ENCODE data around the gene TTC12.

The TTC12 gene

DNA sequence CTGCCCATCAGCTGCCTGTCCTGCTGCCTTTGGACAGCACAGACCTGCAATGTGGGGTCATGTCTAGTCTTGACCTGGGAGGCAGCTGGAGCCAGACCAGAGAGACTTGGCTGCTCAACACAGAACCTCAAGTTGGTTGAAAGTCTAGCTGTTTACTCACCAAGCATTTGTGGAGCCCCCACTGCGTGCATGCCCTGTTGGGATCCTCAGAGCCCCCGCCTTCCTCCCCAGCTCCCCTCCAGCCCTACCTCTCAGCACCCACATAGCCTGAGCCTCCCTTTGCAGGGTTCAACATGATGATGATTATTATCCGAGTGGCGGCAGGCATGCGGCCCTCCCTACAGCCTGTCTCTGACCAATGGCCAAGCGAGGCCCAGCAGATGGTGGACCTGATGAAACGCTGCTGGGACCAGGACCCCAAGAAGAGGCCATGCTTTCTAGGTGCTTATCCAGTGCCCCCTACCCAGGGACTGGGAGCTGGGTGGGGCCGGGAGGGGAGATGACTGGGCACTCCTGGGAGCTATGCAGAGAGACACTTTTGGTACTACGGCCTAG lies 81.5 kb downstream of the TTC12 start:
- H3K36me3 ChIP-seq (ENCODE audit: insufficient read depth, low read length): no peaks in the 10 kb centered on the region
- no peak overlapping the region for H3K4me2 ChIP-seq (ENCODE audit: low read length)
- peaks cover 27% of the 10 kb centered on the region for H3K27me3 ChIP-seq (ENCODE audit: control insufficient read depth, insufficient read depth, low read length)
- no peaks in the 10 kb centered on the region for H3K4me1 ChIP-seq (ENCODE audit: control insufficient read depth, insufficient read depth, low read length)
- no peaks in the 10 kb centered on the region for H3K9me3 ChIP-seq (replicated peaks; ENCODE audit: low read length)
- no peak overlapping the region for H3K9ac ChIP-seq (ENCODE audit: low read depth, low read length)
- no peak overlapping the region for H3K4me3 ChIP-seq (ENCODE audit: low read length)

GRCh38 chr11:113396690-113397089 lies 82.3 kb downstream of the TTC12 start:
- no peak overlapping the region for H3K9ac ChIP-seq (ENCODE audit: low read depth, low read length)
- no peak overlapping the region for H3K4me2 ChIP-seq (ENCODE audit: low read length)
- H3K4me3 ChIP-seq (ENCODE audit: low read length): no peak overlapping the region
- peaks cover 20% of the 10 kb centered on the region for H3K27me3 ChIP-seq (ENCODE audit: control insufficient read depth, insufficient read depth, low read length)
- no peaks in the 10 kb centered on the region for H3K36me3 ChIP-seq (ENCODE audit: insufficient read depth, low read length)
- no peaks in the 10 kb centered on the region for H3K4me1 ChIP-seq (ENCODE audit: control insufficient read depth, insufficient read depth, low read length)
- no peaks in the 10 kb centered on the region for H3K9me3 ChIP-seq (replicated peaks; ENCODE audit: low read length)

- peaks cover 3% of the 10 kb centered on the region for H3K4me1 ChIP-seq (ENCODE audit: control insufficient read depth, insufficient read depth, low read length)
- no peak overlapping the region for H3K4me3 ChIP-seq (ENCODE audit: low read length)
- peaks cover 14% of the 10 kb centered on the region for H3K27me3 ChIP-seq (ENCODE audit: control insufficient read depth, insufficient read depth, low read length)
- H3K9ac ChIP-seq (ENCODE audit: low read depth, low read length): no peak overlapping the region
- no peak overlapping the region for H3K4me2 ChIP-seq (ENCODE audit: low read length)
- H3K9me3 ChIP-seq (replicated peaks; ENCODE audit: low read length): no peaks in the 10 kb centered on the region
- H3K36me3 ChIP-seq (ENCODE audit: insufficient read depth, low read length): no peaks in the 10 kb centered on the region
Observed at GRCh38 chr11:113397212-113397611, 82.8 kb downstream of the TTC12 start.

DNA sequence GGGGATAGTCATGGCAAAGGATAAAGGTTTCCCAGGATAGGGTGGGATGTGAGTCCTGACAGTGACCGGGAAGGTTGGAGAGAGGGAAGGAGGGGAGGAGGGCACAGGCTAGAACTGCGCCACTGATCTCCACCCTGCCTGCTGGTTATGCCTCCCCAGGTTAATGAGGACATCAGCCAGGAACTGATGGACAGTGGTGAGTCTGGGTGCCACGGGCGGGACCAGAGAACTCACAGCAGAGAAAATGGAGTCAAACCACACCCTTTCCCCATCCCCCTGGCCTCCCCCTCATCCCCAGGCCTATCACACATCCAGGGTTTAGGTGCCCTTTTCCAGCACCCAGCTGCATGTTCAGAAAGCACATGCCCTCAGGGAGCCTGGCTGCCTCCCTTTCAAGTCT lies 83.4 kb downstream of the TTC12 start:
- Histone ChIP-seq H3K36me3 (ENCODE audit: insufficient read depth, low read length) (no peaks in the 10 kb centered on the region), H3K9ac (ENCODE audit: low read depth, low read length) (no peak overlapping the region), H3K4me1 (ENCODE audit: control insufficient read depth, insufficient read depth, low read length) (peaks cover 3% of the 10 kb centered on the region), H3K4me2 (ENCODE audit: low read length) (no peak overlapping the region), H3K4me3 (ENCODE audit: low read length) (no peak overlapping the region), H3K9me3 (replicated peaks; ENCODE audit: low read length) (no peaks in the 10 kb centered on the region), H3K27me3 (ENCODE audit: control insufficient read depth, insufficient read depth, low read length) (peaks cover 11% of the 10 kb centered on the region)

DNA sequence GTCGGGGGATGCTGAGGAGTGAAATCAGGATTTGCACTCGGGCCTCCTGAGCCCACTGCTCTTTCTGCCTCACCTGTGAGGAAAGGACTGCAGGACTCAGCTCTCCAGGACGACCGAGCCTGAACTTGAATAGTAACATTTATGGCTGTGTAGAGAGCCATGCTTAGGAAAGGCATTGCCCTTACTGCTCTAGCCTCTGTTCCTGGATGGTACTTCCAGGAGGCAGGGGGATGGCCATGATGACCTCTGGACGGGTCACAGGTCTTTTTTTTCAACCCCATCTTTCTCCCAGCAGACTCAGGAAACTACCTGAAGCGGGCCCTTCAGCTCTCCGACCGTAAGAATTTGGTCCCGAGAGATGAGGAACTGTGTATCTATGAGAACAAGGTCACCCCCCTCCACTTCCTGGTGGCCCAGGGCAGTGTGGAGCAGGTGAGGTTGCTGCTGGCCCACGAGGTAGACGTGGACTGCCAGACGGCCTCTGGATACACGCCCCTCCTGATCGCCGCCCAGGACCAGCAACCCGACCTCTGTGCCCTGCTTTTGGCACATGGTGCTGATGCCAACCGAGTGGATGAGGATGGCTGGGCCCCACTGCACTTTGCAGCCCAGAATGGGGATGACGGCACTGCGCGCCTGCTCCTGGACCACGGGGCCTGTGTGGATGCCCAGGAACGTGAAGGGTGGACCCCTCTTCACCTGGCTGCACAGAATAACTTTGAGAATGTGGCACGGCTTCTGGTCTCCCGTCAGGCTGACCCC lies 84.5 kb downstream of the TTC12 start:
- Histone ChIP-seq H3K4me3 (ENCODE audit: low read length) (no peak overlapping the region), H3K9ac (ENCODE audit: low read depth, low read length) (no peak overlapping the region), H3K27me3 (ENCODE audit: control insufficient read depth, insufficient read depth, low read length) (peaks cover 11% of the 10 kb centered on the region), H3K4me1 (ENCODE audit: control insufficient read depth, insufficient read depth, low read length) (peaks cover 3% of the 10 kb centered on the region), H3K4me2 (ENCODE audit: low read length) (no peak overlapping the region), H3K9me3 (replicated peaks; ENCODE audit: low read length) (no peaks in the 10 kb centered on the region), H3K36me3 (ENCODE audit: insufficient read depth, low read length) (no peaks in the 10 kb centered on the region)

DNA sequence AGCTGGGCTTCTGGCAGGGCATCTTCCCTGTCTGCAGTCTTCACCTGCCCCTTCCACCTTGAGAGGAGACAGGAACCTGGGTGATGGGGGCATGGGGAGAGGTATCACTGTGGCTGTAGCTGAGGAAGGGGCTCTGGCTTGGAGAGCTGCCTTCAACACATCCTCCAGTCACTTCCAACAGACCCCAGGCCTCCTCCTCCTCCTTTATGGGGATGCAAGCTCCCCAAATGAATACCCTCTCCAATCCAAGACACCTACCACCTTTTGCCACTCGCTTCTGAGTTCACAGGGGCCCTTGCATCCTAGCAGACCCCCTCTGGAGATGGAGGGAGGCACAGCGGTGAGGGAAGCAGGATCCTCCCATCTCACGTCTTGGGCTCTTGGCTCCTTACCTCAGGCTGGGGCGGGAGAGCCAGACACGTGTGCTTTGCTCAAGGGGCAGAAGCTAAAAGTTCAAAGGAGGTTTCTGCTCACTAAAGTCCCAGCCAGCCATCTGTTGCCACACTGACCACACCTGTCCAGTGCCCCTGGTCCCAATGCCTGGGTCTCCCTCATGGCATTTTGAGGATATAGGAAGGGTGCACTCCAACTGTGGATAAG lies 86.3 kb downstream of the TTC12 start:
- Histone ChIP-seq H3K27me3 (ENCODE audit: control insufficient read depth, insufficient read depth, low read length) (peaks cover 24% of the 10 kb centered on the region), H3K4me2 (ENCODE audit: low read length) (no peak overlapping the region), H3K4me1 (ENCODE audit: control insufficient read depth, insufficient read depth, low read length) (peaks cover 3% of the 10 kb centered on the region), H3K9me3 (replicated peaks; ENCODE audit: low read length) (no peaks in the 10 kb centered on the region), H3K9ac (ENCODE audit: low read depth, low read length) (no peak overlapping the region), H3K4me3 (ENCODE audit: low read length) (no peak overlapping the region), H3K36me3 (ENCODE audit: insufficient read depth, low read length) (no peaks in the 10 kb centered on the region)

DNA sequence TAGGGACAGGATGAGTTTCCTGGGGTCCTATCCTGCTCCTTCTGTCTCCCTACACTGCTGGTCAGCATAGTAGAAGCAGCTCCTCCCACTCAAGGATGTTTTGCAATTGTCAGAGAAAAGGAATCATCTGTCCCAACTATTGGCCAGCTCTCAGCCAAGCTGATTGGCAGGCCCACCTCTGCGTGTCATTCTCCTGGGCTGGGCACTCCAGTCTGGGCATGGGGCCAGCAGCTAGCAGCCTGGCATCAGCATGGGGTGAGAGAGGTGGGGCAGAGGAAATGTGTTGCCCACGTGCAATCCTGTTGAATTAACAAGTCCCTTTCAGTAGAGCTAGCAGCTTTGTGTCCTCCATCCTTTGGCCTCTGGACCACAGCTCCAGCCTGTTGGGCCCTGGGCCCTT lies 87.3 kb downstream of the TTC12 start:
- Histone ChIP-seq H3K27me3 (ENCODE audit: control insufficient read depth, insufficient read depth, low read length) (peaks cover 24% of the 10 kb centered on the region), H3K9me3 (replicated peaks; ENCODE audit: low read length) (no peaks in the 10 kb centered on the region), H3K4me3 (ENCODE audit: low read length) (no peak overlapping the region), H3K36me3 (ENCODE audit: insufficient read depth, low read length) (no peaks in the 10 kb centered on the region), H3K9ac (ENCODE audit: low read depth, low read length) (no peak overlapping the region), H3K4me2 (ENCODE audit: low read length) (no peak overlapping the region), H3K4me1 (ENCODE audit: control insufficient read depth, insufficient read depth, low read length) (peaks cover 3% of the 10 kb centered on the region)

DNA sequence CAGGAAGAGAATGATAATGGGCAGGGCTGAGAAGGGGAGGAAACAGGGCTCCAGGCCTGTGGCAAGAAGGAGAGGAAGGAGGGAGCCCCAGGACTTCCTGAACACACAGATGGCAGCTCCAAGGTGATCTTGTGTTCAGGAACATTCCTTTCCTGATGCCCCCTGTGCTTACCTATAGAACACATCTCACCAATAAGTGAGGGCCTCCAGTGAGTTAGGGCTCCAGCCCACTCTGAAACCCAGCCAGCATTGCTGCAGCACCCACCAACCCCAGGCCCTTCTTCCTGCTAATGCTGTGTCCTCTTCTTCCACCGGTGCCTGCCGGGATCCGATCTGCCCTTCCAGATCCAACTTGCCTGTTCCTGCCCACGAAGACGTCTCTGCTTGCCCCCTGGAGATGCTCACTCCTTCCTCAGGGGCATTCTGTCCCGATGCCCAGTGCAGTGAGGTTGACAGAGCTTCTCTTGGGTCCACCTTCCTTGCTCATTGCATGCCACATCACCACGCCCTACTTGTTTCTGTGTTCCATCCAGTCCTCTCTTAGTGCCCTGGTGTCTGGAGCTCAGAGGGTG lies 90.6 kb downstream of the TTC12 start:
- Histone ChIP-seq H3K4me1 (ENCODE audit: control insufficient read depth, insufficient read depth, low read length) (peaks cover 3% of the 10 kb centered on the region), H3K9me3 (replicated peaks; ENCODE audit: low read length) (no peaks in the 10 kb centered on the region), H3K4me3 (ENCODE audit: low read length) (no peak overlapping the region), H3K36me3 (ENCODE audit: insufficient read depth, low read length) (no peaks in the 10 kb centered on the region), H3K9ac (ENCODE audit: low read depth, low read length) (no peak overlapping the region), H3K4me2 (ENCODE audit: low read length) (no peak overlapping the region), H3K27me3 (ENCODE audit: control insufficient read depth, insufficient read depth, low read length) (peaks cover 24% of the 10 kb centered on the region)

- Histone ChIP-seq H3K36me3 (ENCODE audit: insufficient read depth, low read length) (no peaks in the 10 kb centered on the region), H3K4me2 (ENCODE audit: low read length) (no peak overlapping the region), H3K9me3 (replicated peaks; ENCODE audit: low read length) (no peaks in the 10 kb centered on the region), H3K4me1 (ENCODE audit: control insufficient read depth, insufficient read depth, low read length) (peaks cover 3% of the 10 kb centered on the region), H3K9ac (ENCODE audit: low read depth, low read length) (no peak overlapping the region), H3K27me3 (ENCODE audit: control insufficient read depth, insufficient read depth, low read length) (peaks cover 24% of the 10 kb centered on the region), H3K4me3 (ENCODE audit: low read length) (no peak overlapping the region)
Observed at GRCh38 chr11:113405724-113406478, 91.5 kb downstream of the TTC12 start.

DNA sequence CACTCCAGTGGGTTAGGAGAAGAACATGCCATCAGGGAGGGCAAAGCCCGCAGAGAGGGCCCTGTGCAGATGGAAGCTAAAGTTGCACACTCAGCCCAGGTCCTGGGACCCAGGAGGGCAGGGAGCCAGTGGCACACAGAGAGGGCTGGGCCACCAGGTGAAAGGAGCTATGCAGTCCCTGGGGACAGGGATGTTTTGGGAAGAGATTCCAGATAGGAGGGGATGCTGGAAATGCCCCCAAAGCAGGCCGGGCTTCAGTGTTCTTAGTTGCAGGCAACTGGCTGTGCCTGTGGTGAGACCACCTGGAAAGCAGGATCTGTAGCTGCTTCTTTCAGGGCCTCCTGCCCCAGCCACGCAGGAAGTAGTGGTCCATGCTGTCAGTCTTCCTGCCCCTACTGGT lies 92.8 kb downstream of the TTC12 start:
- Histone ChIP-seq H3K27me3 (ENCODE audit: control insufficient read depth, insufficient read depth, low read length) (peaks cover 31% of the 10 kb centered on the region), H3K4me3 (ENCODE audit: low read length) (no peak overlapping the region), H3K9ac (ENCODE audit: low read depth, low read length) (no peak overlapping the region), H3K36me3 (ENCODE audit: insufficient read depth, low read length) (no peaks in the 10 kb centered on the region), H3K9me3 (replicated peaks; ENCODE audit: low read length) (no peaks in the 10 kb centered on the region), H3K4me1 (ENCODE audit: control insufficient read depth, insufficient read depth, low read length) (no peaks in the 10 kb centered on the region), H3K4me2 (ENCODE audit: low read length) (no peak overlapping the region)

GRCh38 chr11:113408206-113408605 lies 93.8 kb downstream of the TTC12 start:
- Histone ChIP-seq H3K4me3 (ENCODE audit: low read length) (no peak overlapping the region), H3K36me3 (ENCODE audit: insufficient read depth, low read length) (no peaks in the 10 kb centered on the region), H3K27me3 (ENCODE audit: control insufficient read depth, insufficient read depth, low read length) (peaks cover 34% of the 10 kb centered on the region), H3K9ac (ENCODE audit: low read depth, low read length) (no peak overlapping the region), H3K4me1 (ENCODE audit: control insufficient read depth, insufficient read depth, low read length) (no peaks in the 10 kb centered on the region), H3K9me3 (replicated peaks; ENCODE audit: low read length) (no peaks in the 10 kb centered on the region), H3K4me2 (ENCODE audit: low read length) (no peak overlapping the region)
